AG04450 (cell line): ENCODE measurements around the gene RABGAP1. TPM values are rescaled to one million over a fixed set of nuclear protein-coding genes. Genes with fewer than 3 reads are reported as not detected.

ENCODE experiments used
- CTCF ChIA-PET: fragments of 300-600, 350-600 bp; formaldehyde crosslinking; extraction: SDS; loops from one replicate; lab custom pipeline; 2022; ENCODE audit warnings: antibody characterized with exemption, inconsistent platforms; lab: Charles Lee
- POLR2A ChIA-PET: fragments of 350-600 bp; formaldehyde crosslinking; extraction: SDS; loops from one replicate; lab custom pipeline; 2021; ENCODE audit warnings: antibody characterized with exemption, inconsistent platforms; lab: Yijun Ruan, JAX
- DNase-seq: peaks from one replicate; pipeline ENCODE4 v3.0.0-alpha.2; 2011; ENCODE audit warnings: low read depth, low spot score
- H3K27ac ChIP-seq: one replicate; pipeline ENCODE4 v1.5.1; 2012; ENCODE audit warnings: low read depth, low read length, control low read depth
- H3K27me3 ChIP-seq: one replicate; pipeline ENCODE4 v1.6.0; 2012; ENCODE audit warnings: low read length; ENCODE audit not compliant: control insufficient read depth, insufficient read depth
- H3K4me3 ChIP-seq: 2 replicates; pipeline ENCODE4 v1.5.1; 2011; ENCODE audit warnings: mild to moderate bottlenecking, low read depth, low read length, control low read depth
- H3K9me3 ChIP-seq: 2 replicates; pipeline ENCODE4 v1.5.1; 2012; ENCODE audit warnings: low read length; ENCODE audit not compliant: control insufficient read depth, insufficient read depth
- polyA plus RNA-seq: library from polyadenylated mRNA; depleted of rRNA; stranded (reverse); fragments of >200 nt; gene quantifications from 2 replicates; pipeline ENCODE4 v1.2.3, GENCODE V29; 2011
- TF ChIP-seq, protein P1 (sequence below): IDR thresholded peaks from 2 replicates; pipeline ENCODE4 v1.5.1; 2011; ENCODE audit warnings: low read depth, low read length, control low read depth, inconsistent platforms

RABGAP1 gene
- polyA plus RNA-seq, 1 experiment, result 69.4 TPM

DNA sequence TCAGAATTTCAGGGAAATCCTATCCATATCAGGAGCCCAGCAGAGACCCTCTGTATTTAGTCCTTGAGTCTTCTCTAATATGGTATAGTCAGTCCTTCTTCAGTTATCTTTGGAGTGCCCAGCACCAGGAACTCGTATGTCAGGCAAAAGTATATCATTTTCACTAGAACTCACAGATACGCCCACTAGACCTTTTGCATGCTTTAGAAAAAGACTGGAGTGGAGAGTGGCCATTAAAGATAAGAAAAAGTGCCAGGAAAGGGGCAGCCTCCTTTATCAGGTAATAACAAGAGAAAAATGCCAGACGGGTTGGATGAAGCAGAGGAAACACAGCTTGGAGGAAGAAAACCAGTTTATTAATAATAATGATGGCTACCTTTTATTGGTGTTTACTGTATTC lies 156.2 kb downstream of the RABGAP1 start:
- Histone ChIP-seq H3K27ac (no peak overlapping the region), H3K4me3 (no peak overlapping the region), H3K27me3 (no peaks in the 10 kb centered on the region), H3K9me3 (no peaks in the 10 kb centered on the region)
- TF ChIP-seq, protein P1, sequence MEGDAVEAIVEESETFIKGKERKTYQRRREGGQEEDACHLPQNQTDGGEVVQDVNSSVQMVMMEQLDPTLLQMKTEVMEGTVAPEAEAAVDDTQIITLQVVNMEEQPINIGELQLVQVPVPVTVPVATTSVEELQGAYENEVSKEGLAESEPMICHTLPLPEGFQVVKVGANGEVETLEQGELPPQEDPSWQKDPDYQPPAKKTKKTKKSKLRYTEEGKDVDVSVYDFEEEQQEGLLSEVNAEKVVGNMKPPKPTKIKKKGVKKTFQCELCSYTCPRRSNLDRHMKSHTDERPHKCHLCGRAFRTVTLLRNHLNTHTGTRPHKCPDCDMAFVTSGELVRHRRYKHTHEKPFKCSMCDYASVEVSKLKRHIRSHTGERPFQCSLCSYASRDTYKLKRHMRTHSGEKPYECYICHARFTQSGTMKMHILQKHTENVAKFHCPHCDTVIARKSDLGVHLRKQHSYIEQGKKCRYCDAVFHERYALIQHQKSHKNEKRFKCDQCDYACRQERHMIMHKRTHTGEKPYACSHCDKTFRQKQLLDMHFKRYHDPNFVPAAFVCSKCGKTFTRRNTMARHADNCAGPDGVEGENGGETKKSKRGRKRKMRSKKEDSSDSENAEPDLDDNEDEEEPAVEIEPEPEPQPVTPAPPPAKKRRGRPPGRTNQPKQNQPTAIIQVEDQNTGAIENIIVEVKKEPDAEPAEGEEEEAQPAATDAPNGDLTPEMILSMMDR, result no peak
- no peak for DNase-seq
- ChIA-PET CTCF (interaction anchor here (1.0 kb wide), 1 partner anchor 251 kb away, joined by 3 read pairs; no protein-coding TSS in a partner anchor), POLR2A (no interaction called here)

DNA sequence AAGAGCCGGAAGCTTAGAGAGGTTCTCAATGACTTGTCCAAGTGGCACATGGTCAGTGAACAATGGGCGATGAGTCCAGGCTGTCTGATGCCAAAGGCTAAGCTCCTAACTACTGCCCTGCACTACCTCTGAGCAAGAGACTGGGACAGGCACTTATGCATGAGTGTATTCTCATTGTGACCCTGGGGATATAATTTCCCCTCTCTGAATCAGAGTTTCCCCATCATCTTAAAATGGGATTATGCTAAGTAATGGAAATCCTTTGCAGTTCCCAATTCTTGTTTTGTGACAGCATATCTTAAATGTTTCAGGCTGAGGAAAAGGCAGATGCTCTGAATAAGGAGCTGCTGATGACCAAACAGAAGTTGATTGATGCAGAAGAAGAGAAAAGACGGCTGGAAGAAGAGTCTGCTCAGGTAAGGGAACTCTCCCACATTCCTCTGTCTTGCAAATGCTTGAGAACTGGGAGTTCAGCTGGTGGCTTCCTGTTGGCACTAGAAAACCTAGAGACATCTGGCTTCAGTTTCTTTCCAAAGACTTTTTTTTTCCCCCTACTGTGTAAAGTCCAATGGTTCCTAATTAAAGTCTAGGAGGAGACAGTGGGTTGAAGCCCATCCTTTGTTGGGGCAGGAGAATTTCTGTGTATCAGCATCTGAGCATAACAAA lies 156.7 kb downstream of the RABGAP1 start:
- DNase-seq, result no peak

DNA sequence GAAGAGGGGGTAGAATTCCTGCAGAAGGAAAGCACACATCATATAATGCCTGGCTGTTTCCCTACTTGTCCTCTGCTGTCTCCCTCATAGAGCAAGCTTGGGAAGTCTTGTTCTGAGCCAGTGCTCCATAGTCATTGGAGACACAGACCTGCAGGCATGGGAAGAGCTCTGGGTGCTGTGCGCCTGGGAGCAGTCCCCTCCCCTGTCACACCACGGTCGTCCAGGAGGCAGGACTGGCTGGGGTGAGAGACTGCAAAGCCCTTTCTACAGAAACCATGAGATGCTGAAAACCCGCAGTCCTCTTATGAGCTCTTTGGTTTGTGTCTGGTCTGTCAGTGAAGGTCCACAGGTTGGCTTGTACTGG lies 157.3 kb downstream of the RABGAP1 start:
- H3K27ac ChIP-seq, result no peak overlapping the region
- no peak overlapping the region for H3K4me3 ChIP-seq
- no peaks in the 10 kb centered on the region for H3K9me3 ChIP-seq
- ChIA-PET POLR2A (no interaction called here), CTCF (no interaction called here)
- TF ChIP-seq, protein P1, result no peak
- no peak for DNase-seq
- no peaks in the 10 kb centered on the region for H3K27me3 ChIP-seq

More for the DNA sequence above, 156.7 kb downstream of the RABGAP1 start:
- ChIA-PET CTCF (interaction anchor here (1.0 kb wide), 1 partner anchor 251 kb away, joined by 3 read pairs; no protein-coding TSS in a partner anchor), POLR2A (no interaction called here)
- Histone ChIP-seq H3K27ac (no peak overlapping the region), H3K27me3 (no peaks in the 10 kb centered on the region), H3K9me3 (no peaks in the 10 kb centered on the region), H3K4me3 (no peak overlapping the region)
- TF ChIP-seq, protein P1, result no peak

DNA sequence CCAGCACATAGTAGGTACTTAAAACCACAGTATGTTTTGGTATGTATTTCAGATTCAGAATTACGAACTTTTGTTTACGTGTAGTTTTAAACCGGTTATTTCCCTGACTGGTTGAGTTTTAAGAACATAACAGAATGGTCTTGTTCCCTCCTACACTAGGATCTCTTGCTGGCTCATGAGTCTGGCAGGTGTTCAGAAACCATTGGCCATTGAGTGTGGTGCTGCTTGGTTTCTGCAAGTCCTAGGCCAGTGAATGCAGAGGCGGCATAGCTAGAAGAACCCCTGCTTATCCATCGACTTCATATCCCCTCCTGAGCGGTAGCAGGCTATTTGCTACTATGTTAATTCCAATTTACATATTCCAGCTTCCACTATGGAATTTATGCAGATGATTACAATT lies 158.2 kb downstream of the RABGAP1 start:
- CTCF ChIA-PET, result no interaction called here
- no peaks in the 10 kb centered on the region for H3K27me3 ChIP-seq
- TF ChIP-seq, protein P1, result no peak
- H3K9me3 ChIP-seq, result no peaks in the 10 kb centered on the region
- DNase-seq, result no peak
- H3K4me3 ChIP-seq, result no peak overlapping the region
- POLR2A ChIA-PET, result no interaction called here
- no peak overlapping the region for H3K27ac ChIP-seq

DNA sequence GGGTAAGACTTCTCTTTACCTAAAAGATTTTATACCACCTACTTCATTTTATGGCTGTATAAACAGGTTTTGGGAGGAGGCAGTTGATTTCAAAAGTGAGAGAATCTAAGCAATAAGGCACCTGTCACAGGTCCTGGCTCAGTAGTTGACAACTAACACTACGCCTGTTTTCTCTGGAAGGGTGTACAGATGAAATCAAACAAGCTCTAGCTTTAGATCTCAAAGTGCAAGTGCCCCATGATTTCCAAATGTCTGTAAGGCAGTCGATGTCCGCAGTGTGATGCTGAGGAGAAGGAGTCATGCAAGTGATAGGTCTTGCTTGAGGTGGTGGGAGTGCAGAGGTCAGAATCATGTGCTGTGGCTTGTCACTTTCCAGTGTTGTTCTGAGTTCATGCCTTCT lies 158.7 kb downstream of the RABGAP1 start:
- POLR2A ChIA-PET, result no interaction called here
- TF ChIP-seq, protein P1, result no peak
- CTCF ChIA-PET, result interaction anchor here (0.6 kb wide), 1 partner anchor 250 kb away, joined by 3 read pairs; no protein-coding TSS in a partner anchor
- no peaks in the 10 kb centered on the region for H3K9me3 ChIP-seq
- no peak for DNase-seq
- no peak overlapping the region for H3K4me3 ChIP-seq
- no peaks in the 10 kb centered on the region for H3K27me3 ChIP-seq
- no peak overlapping the region for H3K27ac ChIP-seq
